ENCODE measurements around the gene KITLG.

KITLG gene

GRCh38 chr12:88505696-88506095 lies 74.6 kb downstream of the KITLG start:
- TF ChIP-seq BACH2 (CRISPR knock-in tag; IDR thresholded peaks at IDR 0.05; ENCODE audit: borderline replicate concordance) (no peak), ZNF70 (CRISPR knock-in tag; IDR thresholded peaks at IDR 0.05) (no peak), TOX (CRISPR knock-in tag; IDR thresholded peaks at IDR 0.05; ENCODE audit: borderline replicate concordance) (no peak), ZNF8 (CRISPR knock-in tag; IDR thresholded peaks at IDR 0.05) (no peak), ZFP30 (CRISPR knock-in tag; IDR thresholded peaks at IDR 0.05) (no peak), ESRRG (CRISPR knock-in tag; IDR thresholded peaks at IDR 0.05) (no peak), PPARA (CRISPR knock-in tag; IDR thresholded peaks at IDR 0.05; ENCODE audit: borderline replicate concordance) (no peak), PATZ1 (CRISPR knock-in tag; IDR thresholded peaks at IDR 0.05; ENCODE audit: borderline replicate concordance) (no peak), TSHZ2 (CRISPR knock-in tag; IDR thresholded peaks at IDR 0.05) (no peak), ZNF565 (CRISPR knock-in tag; conservative IDR thresholded peaks at IDR 0.05; ENCODE audit: low read depth) (no peak), SNAI2 (CRISPR knock-in tag; IDR thresholded peaks at IDR 0.05) (no peak), TCF4 (CRISPR knock-in tag; IDR thresholded peaks at IDR 0.05; ENCODE audit: borderline replicate concordance) (no peak), GLIS3 (CRISPR knock-in tag; IDR thresholded peaks at IDR 0.05) (no peak), POU6F1 (CRISPR knock-in tag; IDR thresholded peaks at IDR 0.05; ENCODE audit: borderline replicate concordance, low read depth) (no peak), CSRNP3 (CRISPR knock-in tag; IDR thresholded peaks at IDR 0.05) (no peak), CSDC2 (CRISPR knock-in tag; IDR thresholded peaks at IDR 0.05) (no peak), OSR1 (CRISPR knock-in tag; IDR thresholded peaks at IDR 0.05) (no peak)
- ATAC-seq = no peak

GRCh38 chr12:88503281-88503703 lies 77.0 kb downstream of the KITLG start:
- no peak for ATAC-seq
- TF ChIP-seq RARB (CRISPR knock-in tag; IDR thresholded peaks at IDR 0.05) (no peak), ZNF8 (CRISPR knock-in tag; IDR thresholded peaks at IDR 0.05) (no peak), ZNF565 (CRISPR knock-in tag; conservative IDR thresholded peaks at IDR 0.05; ENCODE audit: low read depth) (no peak)

GRCh38 chr12:88501972-88502938 lies 78.0 kb downstream of the KITLG start:
- ATAC-seq = no peak
- TF ChIP-seq GLIS3 (CRISPR knock-in tag; IDR thresholded peaks at IDR 0.05) (no peak), PATZ1 (CRISPR knock-in tag; IDR thresholded peaks at IDR 0.05; ENCODE audit: borderline replicate concordance) (no peak), CSRNP3 (CRISPR knock-in tag; IDR thresholded peaks at IDR 0.05) (no peak), ZC3H10 (CRISPR knock-in tag; IDR thresholded peaks at IDR 0.05) (no peak), TSHZ2 (CRISPR knock-in tag; IDR thresholded peaks at IDR 0.05) (no peak), ISL1 (CRISPR knock-in tag; IDR thresholded peaks at IDR 0.05) (no peak), POU6F1 (CRISPR knock-in tag; IDR thresholded peaks at IDR 0.05; ENCODE audit: borderline replicate concordance, low read depth) (no peak), ZNF8 (CRISPR knock-in tag; IDR thresholded peaks at IDR 0.05) (no peak)
